ENCODE measurements around the gene MTA1.

The MTA1 gene

GRCh38 chr14:105467249-105467941, 47.8 kb downstream of the MTA1 start:
- no peak for DNase-seq

GRCh38 chr14:105467942-105468471, 48.4 kb downstream of the MTA1 start:
- DNase-seq: no peak

GRCh38 chr14:105468621-105469241, 49.1 kb downstream of the MTA1 start:
- no peak for DNase-seq

- DNase-seq: no peak
These were observed 50.1 kb downstream of the MTA1 start for GRCh38 chr14:105469456-105470349.

- DNase-seq: no peak
These were observed 51.0 kb downstream of the MTA1 start for GRCh38 chr14:105470350-105471296.

GRCh38 chr14:105471297-105471821, 51.7 kb downstream of the MTA1 start:
- DNase-seq: no peak

GRCh38 chr14:105471823-105472485, 52.3 kb downstream of the MTA1 start:
- no peak for DNase-seq

- DNase-seq: no peak
These were observed 52.9 kb downstream of the MTA1 start for GRCh38 chr14:105472486-105472991.

- DNase-seq: no peak
These were observed 53.5 kb downstream of the MTA1 start for GRCh38 chr14:105473033-105473676.

GRCh38 chr14:105473677-105474482, 54.3 kb downstream of the MTA1 start:
- DNase-seq: peak; percentile 39

GRCh38 chr14:105474483-105475268, 55.0 kb downstream of the MTA1 start, which contains the start of gene CRIP2:
TSS of gene CRIP2 (plus strand) at chr14:105474821. CDS start at chr14:105474863, 42 bp downstream.
- DNase-seq: no peak

- no peak for DNase-seq
These were observed 55.9 kb downstream of the MTA1 start for GRCh38 chr14:105475269-105476096.

GRCh38 chr14:105476097-105476830, 56.6 kb downstream of the MTA1 start:
- no peak for DNase-seq

- DNase-seq: no peak
These were observed 57.4 kb downstream of the MTA1 start for GRCh38 chr14:105476831-105477659.

GRCh38 chr14:105477660-105478397, 58.2 kb downstream of the MTA1 start:
- DNase-seq: no peak
